NCI-H2171 (cell line): Measurements from ENCODE around the gene ARHGAP24.
"Not testable (repeated sequence)": the region's sequence is repeated elsewhere in the genome, so short reads cannot be mapped to it uniquely, and the experiment has no call there.

ENCODE experiments used
- DNase-seq: peaks from one replicate; lab custom pipeline; 2025; lab: John Stamatoyannopoulos, UW

ARHGAP24 gene

GRCh38 chr4:86015412-86016350, 540.7 kb downstream of the ARHGAP24 start:
- no peak for DNase-seq

DNA sequence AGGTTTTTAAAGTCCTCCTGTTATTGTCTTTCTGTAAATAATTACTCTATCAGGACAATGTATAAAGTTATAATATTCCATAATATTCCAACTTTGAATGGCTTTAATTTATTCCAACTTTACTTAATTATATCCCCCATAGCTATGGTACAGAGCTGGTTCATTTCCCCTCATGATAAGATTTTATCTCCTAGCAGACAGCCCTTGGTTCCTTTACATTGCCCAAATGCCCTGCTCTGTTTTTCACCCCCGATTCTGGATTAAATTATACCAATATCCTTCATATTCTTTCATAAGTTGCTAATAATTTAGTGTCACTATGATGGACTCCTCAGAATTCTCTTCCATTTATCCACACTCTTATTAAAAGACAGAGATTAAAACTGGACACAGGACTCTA, 544.4 kb downstream of the ARHGAP24 start:
- no peak for DNase-seq

GRCh38 chr4:86019906-86020305, 545.0 kb downstream of the ARHGAP24 start:
- DNase-seq, result no peak

GRCh38 chr4:86021671-86022070, 546.7 kb downstream of the ARHGAP24 start:
- not testable (repeated sequence) for DNase-seq

GRCh38 chr4:86026720-86027119, 551.8 kb downstream of the ARHGAP24 start:
- DNase-seq, result no peak

DNA sequence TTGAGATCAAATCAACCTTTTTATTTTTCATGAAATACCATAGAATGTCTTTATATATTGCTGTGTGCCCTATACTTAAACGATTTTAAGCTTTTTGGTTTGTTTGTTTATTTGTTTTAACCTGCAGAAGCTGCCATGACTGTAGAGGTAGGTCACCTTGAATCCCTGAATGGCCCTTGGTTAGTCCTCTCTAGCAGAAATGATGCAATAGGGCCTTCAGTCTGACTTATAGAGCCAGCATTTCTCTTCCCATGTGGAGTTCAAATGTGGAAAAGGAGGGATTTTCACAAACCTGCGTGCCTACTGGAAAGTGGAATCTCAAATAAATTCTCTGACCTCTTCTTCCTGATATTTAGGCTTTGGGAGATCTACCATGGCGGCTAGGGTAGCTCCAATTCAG, 557.0 kb downstream of the ARHGAP24 start:
- no peak for DNase-seq

- DNase-seq, result no peak
These were observed 557.6 kb downstream of the ARHGAP24 start for GRCh38 chr4:86032476-86033022.

GRCh38 chr4:86033171-86033570, 558.2 kb downstream of the ARHGAP24 start:
- no peak for DNase-seq

DNA sequence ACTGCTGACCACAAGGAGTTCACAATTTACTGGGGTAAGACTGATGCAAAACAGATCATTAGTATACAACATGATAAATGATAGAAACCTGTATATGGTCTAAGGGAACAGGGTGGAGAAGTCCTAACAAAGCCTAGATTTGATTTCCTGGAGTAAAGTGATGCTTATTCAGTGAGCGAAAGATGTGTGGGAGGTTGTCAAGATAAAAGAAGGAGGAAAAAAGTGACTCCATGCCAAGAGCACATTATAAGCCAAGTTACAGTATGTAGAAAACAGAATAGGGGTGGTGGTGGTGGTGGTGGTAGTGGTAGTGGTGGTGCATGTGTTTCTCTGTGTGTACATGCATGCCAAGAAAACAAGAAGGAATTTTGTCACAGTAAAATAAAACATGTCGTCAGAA, 559.7 kb downstream of the ARHGAP24 start:
- no peak for DNase-seq

DNA sequence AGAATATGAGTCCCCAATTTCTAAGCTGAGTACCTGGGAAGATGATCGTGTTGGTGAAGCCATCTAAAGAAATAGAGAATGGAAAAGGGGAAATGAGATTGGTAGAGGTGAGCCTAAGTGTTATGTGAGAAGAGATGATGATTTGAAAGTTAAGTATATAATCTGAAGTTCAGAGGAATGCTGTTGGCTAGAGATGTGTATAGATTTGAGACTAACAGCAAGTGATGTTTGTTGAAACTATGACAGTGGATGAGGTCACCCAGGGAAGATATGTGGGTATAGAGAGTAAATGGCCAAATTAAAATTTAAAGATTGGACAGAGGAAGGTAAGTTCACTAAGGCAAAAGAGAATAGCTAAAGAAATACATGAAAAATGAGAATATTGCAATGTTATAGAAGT, 560.7 kb downstream of the ARHGAP24 start:
- no peak for DNase-seq

DNA sequence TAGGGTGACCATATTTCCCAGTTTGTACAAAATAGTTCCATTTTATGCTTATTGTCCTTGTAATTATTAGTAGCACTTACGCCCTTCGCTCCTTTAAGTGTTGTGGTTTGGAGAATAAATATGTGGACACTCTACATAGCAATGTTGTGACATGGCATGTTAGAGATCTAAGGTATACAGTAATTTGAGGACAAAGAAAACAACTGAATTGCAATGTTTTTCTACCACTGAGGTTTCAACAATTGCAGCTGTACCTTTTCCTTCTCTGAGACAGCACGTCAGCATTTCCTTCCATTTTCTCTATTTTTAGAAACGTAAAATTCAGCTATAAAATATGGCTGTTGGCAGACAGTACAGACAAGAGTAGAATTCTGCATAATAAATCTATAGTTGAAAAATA, 561.8 kb downstream of the ARHGAP24 start:
- no peak for DNase-seq

- no peak for DNase-seq
These were observed 563.1 kb downstream of the ARHGAP24 start for GRCh38 chr4:86038037-86038436.

DNA sequence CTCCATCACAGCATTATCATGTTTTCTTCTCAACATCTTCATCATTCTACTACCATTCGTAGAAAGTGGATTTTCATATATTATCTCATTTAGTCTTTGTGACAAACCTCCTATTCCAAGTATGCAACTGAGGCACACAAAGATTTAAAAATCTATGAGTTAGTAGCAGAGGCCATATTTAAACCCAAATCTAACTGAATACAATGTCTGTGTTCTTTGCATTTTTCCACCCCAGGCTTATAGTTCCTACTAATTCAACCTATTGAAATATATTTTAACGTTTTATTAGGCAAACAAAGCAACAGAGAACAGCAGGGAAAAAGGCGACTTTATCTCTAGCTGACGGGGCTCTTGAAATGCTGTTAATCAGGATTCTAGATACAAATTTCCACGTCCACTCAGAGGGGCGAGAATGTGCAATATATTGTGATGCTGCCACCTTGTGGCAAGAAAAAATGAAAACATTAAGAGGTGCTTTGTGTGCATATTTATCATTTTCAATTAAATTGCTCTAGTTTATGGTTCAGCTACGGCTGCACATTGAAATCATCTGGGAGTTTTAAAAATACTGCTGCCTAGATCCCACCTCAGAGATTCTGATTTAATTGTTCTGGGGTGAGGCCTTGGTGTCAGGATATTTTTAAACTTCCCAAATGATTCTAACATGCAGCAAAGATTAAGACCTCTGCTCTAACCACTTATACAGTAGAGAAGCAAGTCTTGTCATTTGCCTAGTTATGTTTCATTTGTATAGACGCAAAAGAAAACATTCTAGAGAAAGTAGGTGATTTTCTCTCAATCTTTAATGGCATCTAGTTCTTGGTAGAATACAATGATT, 569.0 kb downstream of the ARHGAP24 start:
- peak; percentile 9 for DNase-seq

DNA sequence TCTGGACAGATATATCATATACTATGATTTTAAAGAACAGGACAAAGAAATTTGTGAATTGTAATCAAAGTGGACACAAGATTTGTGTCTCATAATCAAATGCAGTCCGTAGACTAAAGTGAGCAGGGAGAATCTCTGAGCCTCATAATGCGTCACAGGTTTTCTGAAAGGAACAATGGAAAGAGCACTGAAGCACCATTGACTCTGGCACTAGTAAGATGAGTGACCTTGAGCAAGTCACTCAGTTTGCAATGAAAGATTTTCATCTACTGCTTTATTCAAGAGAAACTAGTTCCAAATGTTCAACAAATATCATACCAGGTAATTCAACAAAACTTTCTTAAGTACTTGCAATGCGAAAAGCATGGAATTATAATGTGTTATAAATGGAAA, 569.6 kb downstream of the ARHGAP24 start:
- no peak for DNase-seq

GRCh38 chr4:86048426-86048825, 573.5 kb downstream of the ARHGAP24 start:
- DNase-seq, result no peak

DNA sequence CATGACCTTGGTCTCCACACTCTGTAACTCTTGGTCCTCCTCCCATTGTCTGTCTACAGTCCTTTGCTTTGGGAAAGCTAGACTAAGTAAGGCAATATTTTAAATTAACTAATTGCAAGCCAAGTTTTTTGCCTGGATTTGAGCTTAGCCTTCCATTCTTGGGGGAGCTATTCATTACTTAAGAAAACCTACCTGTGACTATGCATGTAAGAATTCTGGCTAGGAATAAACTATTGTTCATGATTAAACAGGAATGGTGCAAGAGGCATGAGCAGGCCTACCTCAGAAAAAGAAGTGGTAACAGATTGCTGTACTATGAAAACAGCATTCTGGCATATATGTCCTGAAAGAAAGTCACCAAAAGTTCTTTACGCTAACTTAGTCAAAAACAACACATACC, 575.5 kb downstream of the ARHGAP24 start:
- DNase-seq, result no peak
